Stimulated activated CD8-positive, alpha-beta memory T cell treated with anti-CD3 and anti-CD28 coated beads, Interleukin-12 subunit alpha, Interleukin-12 subunit beta, amount 100 ng/mL, for 1 hour (primary cell): ENCODE results near the gene PDE4B.

Source experiments
- DNase-seq: peaks from one replicate; pipeline ENCODE4 v3.0.0-alpha.2; 2020; ENCODE audit warnings: low read depth

PDE4B gene

GRCh38 chr1:65882076-65882475 is 89.4 kb downstream of the PDE4B start:
- DNase-seq: no peak

- DNase-seq: no peak
Observed at GRCh38 chr1:65889441-65889840, 96.7 kb downstream of the PDE4B start.

DNA sequence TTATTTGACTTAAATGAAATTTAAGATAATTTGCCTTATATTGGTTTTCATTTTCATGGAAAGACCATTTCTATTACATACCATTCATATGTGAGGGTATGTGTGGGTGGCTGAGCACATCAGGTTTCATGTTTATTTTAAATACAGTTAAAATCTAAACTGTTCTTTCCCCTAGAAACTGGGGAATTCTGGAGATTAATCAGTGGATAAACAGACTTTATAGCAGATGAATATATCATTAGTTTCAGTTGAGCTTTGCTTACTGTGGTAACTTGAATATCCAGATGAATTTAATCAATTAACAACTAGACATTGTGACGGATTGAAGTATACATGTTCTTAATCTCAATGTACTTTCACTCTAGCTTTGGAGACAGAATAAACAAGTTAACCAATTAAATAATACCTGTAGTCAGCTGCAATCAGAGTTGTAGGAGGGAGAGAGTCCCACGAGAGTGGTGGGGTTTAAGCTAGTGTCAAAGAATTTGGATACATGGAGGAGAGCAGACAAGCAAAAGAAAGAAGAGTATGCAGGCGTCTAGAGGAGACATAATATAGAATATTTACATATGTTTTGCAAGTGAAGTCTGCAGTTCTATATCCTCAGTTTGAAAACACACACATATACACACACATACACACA is 97.6 kb downstream of the PDE4B start:
- DNase-seq: no peak

DNA sequence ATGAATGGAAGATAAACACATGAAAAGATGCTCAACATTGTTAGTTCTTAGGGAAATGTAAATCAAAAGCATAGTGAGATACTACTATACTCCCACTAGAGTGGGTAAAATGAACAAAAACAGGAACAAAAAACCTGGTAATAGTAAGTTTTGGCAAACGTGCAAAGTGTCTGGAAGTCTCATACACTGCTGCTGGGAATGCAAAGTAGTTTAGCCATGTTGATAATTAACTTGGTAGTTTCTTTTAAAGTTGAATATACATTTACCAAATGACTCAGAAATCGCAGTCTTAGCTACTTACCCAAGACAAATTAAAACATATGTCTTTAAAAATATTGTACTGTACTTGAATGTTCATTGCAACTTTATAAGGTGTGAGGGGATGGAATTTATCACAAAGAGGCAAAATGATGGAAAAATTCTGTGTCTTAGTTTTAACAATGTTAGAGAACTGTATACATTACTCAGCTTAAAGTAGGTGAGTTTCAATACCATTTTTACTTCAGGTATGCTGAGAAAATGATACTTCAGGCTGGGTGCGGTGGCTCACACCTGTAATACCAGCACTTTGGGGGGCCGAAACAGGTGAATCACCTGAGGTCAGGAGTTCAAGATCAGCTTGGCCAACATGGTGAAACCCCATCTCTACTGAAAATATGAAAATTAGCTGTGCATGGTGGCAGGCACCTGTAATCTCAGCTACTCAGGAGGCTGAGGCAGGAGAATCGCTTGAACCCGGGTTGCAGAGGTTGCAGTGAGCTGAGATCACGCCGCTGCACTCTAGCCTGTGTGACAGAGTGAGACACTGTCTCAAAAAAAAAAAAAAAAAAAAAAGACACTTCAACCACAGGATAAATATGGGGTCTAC is 102.3 kb downstream of the PDE4B start:
- DNase-seq: no peak

- no peak for DNase-seq
Observed at GRCh38 chr1:65896721-65897120, 104.0 kb downstream of the PDE4B start.

DNA sequence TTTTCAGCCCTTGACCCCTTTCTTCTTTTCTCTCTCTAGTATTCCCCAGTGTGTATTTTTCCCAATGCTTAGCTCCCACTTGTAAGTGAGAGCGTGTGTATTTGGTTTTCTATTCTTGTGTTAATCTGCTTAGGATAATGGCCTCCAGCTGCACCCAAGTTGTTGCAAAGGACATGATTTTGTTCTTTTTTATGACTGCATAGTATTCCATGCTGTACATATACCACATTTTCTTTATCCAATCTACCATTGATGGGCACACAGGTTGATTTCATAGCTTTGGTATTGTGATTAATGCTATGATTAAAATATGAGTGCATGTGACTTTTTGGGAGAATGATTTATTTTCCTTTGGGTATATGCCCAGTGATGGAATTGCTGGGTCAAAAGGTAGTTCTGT is 104.8 kb downstream of the PDE4B start:
- no peak for DNase-seq

DNA sequence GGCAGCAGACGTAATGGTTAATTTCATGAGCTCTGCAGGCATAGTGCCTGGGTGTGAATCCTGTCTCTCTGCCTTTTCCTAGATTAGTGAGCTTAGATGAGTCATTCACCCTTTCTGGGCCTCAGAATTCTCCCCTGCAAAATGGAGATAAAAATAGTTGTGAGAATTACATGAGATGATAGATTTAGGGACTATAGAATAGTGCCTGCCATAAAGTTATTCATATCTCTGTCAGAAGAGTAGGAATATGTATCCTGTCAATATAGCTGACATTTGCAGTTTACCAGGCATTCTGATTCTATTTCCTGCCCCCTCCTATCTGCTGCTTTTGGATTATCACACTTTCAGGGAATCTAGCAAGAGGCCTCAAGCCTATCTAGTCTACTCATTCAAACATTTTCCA is 112.0 kb downstream of the PDE4B start:
- DNase-seq: no peak

DNA sequence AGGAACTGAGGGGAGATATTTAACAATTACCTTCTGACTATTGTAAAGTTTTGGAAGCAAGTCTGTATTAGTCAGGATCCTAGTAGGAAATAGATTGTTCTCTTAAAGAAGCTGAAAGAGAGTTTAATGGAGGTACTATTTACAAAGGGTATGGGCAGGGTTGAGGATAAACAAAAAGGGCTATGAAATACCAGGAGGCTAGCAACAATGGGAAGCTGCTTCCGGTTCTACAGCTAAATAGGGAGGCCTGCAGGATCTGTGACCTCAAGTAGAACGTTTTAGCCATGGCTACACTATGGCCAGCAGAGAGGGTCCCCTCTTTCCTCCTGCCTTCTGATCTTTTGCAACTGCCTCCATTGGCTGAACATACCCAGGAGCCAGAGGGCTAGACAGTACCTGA is 117.7 kb downstream of the PDE4B start:
- DNase-seq: no peak

DNA sequence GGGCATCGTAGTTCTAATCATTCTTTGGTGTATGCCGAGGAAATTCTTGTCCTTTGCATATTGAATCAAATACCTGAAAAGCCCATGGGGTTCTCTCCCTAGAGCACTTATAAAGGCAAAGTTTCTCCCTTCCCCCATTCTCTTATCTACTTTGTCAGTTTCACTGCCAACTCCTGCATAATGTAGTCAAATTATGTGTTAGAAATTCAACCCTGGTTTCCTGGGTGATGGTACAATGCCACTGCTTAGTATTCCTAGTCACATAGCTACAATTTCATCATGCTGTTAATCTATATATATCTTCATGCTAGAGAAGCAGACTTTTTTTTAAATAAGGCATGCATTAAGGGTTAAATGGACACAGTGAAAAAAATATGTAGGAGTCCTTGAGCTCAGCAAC is 119.0 kb downstream of the PDE4B start:
- no peak for DNase-seq

GRCh38 chr1:65918564-65918963 is 125.9 kb downstream of the PDE4B start:
- no peak for DNase-seq

GRCh38 chr1:65921446-65921845 is 128.8 kb downstream of the PDE4B start:
- no peak for DNase-seq

- no peak for DNase-seq
Observed at GRCh38 chr1:65924471-65924870, 131.8 kb downstream of the PDE4B start.

GRCh38 chr1:65938506-65938905 is 145.8 kb downstream of the PDE4B start:
- no peak for DNase-seq

- DNase-seq: no peak
Observed at GRCh38 chr1:65939191-65939590, 146.5 kb downstream of the PDE4B start.

GRCh38 chr1:65939636-65940035 is 146.9 kb downstream of the PDE4B start:
- no peak for DNase-seq

GRCh38 chr1:65940126-65940525 is 147.4 kb downstream of the PDE4B start:
- no peak for DNase-seq

- DNase-seq: no peak
Observed at GRCh38 chr1:65942476-65942875, 149.8 kb downstream of the PDE4B start.

DNA sequence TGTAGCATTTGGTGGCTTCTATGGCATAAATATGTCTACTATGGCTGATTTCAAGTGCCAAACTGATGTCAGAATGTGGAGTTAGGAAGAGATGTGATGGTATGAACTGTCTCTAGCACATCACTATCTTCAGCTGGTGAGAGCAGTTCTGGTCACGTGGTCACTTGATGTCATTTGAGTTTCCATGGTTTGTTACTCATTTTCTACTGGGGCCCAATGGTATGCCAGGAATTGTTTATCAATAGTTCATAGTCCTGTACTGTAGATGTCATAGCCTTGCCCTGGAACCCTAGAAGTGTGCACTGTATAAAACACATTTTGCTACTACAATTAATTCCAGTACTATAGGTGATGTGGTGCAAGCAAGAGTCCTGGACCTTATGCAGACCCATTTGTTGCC is 153.7 kb downstream of the PDE4B start:
- no peak for DNase-seq

DNA sequence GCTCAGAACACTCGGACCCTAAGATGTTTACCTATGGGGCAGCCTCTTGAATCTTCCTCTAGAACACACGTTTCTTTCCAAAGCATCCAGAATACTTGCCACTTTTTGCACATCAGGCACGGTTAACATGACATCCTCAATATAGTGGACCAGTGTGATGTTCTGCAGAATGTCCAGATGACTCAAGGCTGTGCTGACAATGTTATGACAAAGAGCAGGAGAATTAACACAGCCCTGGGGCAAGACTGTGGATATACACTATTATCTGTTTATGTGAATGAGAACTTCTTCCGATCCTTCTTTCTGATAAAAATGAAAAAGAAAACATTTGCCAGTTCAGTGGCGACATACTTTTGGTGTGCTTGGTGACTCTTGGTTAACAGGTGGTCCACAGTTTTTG is 154.3 kb downstream of the PDE4B start:
- no peak for DNase-seq

DNA sequence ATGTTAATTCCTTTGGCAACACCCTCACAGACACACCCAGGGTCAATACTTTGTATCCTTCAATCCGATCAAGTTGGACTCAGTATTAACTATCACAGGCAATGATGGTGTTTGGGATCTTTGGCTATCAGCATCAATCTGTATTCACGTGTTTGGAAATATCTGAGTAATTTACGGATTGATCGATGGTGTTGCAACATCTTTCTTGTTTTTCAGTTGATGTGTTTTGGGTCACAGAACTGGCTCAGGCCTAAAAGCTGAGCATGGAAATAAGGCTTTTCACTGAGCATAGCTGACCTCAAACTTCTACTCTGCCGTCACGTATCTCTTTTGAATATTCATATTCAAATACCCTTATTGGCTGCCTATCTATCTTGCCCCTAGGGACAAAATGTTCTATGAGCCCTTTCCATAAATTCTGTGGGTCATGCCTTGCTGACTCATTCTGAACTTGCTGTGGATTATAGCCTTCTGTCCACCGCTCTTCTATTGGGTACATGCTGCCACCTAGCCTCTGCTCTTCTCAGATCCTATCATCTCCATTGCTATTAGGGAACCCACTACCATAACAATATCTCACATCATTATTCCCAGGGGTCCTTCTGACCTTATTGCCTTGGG is 156.0 kb downstream of the PDE4B start:
- DNase-seq: no peak

DNA sequence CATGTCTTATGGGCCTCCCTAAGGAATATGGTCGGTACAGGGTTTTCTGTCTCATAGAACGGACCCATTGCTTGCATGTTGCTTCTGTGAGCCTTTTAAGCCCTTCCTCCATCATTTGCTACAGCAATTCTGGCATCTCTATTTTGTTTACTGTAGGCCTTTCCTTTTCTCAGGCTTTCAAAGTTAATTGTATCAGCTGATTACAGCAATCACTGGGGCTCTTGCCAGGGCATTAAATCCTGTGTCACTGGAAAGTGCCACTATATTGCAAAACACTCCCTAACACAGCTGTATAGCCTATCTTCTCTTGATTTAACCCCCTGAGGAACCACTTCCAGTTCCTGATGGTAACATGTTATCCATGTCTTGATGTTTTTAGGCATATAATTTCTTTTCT is 156.5 kb downstream of the PDE4B start:
- DNase-seq: no peak

GRCh38 chr1:65949933-65950332 is 157.2 kb downstream of the PDE4B start:
- no peak for DNase-seq

GRCh38 chr1:65952696-65953095 is 160.0 kb downstream of the PDE4B start:
- no peak for DNase-seq
